GM18519 (cell line): Measurements from ENCODE around the gene NPLOC4.

ENCODE experiments used
- ATAC-seq: cut with Tn5 transposase; IDR thresholded peaks from one replicate; pipeline ENCODE4 v1.9.1; 2021; ENCODE audit warnings: mild to moderate bottlenecking, moderate library complexity; ENCODE audit not compliant: unreplicated experiment, low FRiP score

Gene NPLOC4

DNA sequence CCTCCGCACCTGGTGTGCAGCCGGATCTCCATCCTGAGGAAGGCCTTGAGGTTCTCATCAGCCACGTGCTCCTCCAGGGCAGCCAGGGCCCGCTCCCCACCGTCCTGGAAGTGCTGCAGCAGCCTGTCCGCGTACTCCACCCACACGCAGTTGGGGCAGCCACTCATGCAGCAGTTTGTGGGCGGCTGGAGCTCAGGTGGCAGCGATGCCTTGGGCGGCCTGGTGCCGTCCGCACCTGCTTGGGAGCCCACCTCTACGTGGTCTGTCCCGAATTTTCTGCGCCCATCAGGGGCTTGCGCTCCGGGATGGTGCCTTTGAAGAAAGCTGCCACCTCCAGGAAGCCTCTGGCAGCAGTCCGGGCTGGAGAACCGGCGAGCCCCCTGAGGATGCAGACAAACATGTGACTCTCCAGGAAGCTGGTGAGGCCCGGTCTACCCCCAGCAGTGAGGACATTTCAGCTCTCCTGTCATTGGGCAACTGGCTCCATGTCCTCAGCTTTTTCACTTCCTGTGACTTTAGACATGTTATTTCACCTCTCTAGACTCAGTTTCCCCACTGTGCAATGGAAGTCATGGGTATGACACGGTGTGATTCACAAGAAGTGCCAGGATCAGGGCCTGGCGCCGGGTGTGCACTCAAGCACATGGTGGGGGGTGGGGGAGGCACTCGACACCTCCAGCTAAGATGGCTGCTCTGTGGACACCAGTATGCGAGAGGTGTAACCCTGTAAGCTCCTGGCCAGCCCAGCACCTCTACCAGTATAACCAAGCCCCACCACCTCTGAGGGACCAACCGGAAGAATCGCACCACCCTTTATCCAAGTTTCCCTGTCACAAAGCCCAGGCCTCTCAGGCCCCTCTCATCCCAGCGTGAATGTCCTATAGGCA lies 28.5 kb upstream of the NPLOC4 start:
- no peak for ATAC-seq

DNA sequence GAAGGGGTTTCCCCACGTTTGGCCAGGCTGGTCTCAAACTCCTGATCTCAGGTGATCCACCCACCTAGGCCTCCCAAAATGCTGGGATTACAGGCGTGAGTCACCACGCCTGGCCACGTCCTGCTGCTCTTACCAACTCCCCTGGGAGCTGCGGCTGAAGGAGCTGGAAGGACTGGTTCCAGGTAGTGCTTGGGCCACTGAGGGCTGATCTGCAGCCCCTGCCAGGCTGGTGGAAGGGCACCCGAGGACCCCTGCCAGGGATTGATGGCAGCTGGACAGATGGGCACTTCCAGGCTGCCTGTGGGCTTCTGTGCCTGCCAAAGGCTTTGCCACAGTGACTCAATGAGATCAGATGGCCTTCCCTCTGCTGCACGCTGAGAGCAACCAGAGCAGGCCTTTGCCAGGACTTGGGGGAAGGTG lies 27.1 kb upstream of the NPLOC4 start:
- no peak for ATAC-seq

DNA sequence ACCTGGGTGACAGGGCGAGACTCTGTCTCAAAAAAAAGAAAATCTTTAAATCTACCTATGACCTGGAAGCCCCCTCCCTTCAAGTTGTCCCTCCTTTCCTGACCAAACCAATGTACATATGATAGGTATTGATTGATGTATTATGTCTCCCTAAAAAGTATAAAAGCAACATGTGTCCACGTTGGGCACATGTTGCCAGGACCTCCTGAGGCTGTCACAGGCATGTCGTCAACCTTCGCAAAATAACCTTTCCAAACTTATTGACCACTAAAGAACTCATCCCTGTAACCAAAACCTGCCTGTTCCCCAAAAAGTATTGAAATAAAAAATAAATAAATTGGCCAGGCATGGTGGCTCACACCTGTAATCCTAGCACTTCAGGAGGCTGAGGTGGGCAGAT lies 25.1 kb upstream of the NPLOC4 start:
- ATAC-seq, result no peak

DNA sequence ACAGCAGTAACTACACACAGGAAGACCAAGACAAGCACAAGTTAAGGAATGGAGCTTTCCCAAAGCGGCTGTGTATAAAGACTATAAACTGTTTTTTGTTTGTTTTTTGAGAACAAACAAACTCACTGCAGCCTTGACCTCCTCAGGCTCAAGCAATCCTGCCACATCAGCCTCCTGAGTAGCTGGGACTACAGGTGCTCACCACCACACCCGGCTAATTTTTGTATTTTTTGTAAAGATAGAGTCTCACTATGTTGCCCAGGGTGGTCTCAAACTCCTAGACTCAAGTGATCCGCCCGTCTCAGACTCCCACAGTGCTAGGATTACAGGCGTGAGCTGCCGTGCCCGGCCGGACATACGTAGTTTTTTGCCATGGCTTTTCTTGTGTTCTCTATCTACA lies 23.5 kb upstream of the NPLOC4 start:
- no peak for ATAC-seq

DNA sequence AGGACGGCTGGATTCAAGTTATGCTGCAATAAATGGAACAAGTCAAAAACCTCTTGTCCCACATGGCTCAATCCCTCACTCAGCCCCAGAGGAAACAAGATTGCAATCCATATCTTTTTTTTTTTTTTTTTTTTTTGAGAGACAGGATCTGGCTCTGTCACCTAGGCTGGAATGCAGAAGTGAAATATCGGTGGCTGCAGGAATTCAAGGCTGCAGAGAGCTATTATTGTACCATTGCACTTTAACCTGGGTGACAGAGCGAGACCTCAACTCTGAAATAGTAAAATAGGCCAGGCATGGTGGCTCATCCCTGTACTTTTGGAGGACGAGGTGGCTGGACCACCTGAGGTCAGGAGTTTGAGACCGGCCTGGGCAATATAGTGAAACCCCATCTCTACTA lies 22.1 kb upstream of the NPLOC4 start:
- ATAC-seq, result no peak

DNA sequence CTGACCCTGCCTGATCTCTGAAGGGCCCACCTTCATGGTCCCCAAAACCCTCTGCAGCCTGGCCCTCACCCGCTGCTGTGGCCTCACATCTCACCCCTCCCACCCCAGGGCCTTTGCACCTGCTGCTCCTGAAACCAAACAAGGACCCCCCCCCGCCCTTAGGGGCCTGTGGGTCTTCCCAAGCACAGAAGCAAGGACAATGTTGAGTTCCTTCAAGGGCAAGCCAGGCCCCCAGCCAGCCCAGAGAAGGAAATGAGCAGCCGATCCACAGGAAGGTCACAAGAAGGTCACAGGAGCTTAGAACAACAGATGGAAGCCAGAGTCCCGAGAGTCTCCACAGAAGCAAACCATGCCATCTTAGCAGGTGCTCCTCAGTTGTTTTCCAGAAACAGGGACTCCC lies 19.9 kb upstream of the NPLOC4 start:
- ATAC-seq, result no peak

DNA sequence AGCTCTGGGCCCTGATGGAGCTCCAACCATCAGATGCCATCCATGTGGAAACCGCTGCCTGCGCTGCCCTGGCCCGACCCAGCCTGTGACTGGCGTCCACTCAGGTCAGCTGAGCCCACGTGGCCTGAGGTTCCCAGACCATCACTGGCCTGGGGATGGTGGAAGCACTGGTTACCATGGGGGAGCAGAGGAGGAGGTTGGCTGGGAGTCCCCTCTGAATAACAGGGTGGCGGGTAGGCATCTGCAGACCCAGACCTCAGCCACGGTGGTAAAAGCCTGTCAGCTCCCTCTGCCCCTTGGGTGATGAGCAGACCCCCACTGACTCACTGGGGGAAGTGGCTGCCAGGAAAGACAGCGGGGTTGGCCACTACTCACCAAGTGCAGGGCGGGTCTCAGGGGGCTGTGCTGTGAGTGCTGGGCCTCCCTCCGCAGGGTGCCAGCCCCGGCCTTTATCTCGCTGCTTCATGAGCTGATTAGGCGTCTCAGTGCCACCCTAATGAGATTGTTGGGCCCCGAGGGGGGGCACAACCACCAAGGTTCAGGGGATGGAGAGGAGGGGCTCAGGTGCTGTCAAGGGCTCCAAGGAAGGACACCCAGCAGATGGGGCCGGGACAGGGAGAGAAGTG lies 19.3 kb upstream of the NPLOC4 start, which contains the start of gene PDE6G:
Gene PDE6G (minus strand): TSS at position 425 of the 626 bp plus-strand sequence. CDS start 3,237 bp downstream, outside the sequence.
- no peak for ATAC-seq

DNA sequence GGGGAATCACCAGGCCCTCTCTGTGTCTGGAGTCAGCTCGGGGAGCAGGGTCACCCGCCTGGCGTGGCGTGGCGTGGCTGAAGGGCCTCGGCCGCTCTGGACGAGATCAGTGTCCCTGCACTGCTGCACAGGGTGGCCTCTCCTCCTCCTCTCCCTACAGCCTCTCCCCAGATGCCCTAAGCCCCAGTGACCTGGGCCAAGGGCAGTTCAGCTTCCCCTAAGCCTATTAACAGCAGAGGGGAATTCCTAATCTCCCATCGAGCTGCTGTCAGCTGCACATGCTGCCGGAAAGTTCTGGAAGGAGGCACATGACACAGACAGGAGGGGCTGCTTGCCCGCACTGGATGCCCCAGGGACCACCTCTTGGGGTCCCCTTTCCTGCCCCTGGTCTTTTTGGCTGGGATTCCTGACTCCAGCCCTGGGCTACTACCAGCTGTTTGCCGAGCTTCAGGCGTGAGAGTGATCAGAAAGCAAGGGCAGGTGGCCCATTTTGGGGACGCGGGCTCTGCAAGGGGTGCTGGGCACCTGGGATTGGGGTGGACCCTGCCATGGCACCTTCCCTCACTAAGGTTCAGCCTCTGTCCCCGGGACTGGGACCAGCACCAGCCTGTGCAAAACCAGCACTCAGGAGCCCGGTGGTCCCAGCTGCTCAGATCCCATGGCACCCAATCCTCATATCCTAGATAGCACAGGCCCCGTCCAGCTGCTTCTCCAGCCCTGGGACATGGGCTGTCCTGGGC lies 18.6 kb upstream of the NPLOC4 start:
- no peak for ATAC-seq

DNA sequence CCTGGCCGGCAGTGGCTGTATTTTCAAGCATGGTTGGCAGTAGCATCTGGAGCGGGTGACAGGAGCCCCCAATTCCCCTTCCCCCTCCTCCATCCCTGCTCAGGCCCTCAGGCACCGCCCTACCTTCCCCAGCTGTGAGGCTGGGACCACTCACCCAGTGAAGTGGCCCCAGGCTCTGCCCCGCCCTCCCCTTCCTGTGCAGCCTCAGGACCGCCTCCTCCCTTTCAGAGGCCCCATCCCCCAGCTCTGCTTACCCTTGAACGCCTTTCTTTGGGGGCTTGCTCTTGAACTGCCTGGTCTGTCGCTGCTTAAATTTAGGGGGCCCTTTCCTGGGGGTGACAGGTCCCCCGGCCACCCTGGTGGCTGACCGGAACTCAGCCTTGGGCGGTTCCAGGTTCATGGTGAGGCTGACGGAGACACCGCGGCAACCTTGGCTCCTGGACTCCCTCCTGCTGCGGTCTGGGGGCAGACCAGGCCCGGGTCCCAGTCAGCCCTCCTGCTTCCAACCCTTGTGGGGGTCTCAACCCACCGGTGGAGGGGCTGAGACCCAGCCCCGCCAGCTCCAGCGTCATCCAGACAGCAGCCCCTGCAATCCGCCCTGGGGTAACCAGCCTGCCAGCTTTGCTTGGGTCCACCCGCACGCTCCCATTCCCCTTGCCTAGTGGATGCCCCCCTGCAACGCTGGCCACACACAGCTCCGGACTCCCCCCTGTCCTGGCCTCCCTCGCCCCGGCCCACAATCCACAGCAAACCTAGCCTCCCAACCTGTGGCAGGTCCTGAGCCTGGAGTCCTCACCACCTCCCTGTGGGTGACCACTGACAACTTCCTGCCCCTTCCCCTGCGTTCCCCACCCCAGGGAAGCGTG lies 16.2 kb upstream of the NPLOC4 start:
- ATAC-seq, result no peak

DNA sequence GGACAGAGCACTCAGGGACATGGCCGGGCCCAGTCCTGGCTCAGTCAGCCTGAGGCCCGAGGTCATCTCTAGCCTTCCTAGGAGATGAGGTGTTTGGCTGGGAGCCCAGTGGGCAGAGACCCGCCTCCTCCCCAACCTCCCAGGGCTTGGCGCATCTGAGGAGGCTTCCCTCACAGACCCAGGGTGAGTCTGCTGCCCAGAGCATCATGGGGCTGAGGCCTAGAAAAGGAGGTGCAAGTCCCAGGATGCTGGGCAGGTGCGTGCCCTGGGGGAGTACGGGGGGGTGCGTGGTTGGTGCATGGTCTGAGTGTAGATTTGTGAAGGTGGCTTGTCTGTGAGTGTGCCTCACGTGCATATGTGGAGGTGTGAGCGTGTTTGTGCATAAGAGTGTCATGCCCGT lies 14.8 kb upstream of the NPLOC4 start:
- ATAC-seq, result no peak

DNA sequence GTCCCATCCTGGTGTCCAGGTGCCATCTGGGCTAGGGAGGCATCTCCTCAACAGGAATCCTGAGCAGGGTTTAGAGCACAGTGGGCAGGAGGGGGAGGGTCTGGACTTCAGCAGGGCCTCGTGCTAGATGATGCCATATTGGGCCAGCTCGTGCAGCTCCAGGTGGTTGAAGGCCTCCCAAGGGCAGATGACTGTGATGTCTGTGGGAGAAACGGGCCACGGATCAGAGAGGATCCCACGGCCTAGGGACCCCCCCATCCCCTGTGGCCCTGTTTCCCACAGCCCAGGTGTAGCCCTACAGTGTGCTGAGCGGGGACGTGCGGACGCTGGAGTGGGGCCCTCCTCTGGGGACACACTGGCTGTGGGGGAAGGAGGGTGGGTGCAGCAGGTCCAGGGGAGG lies 14.0 kb upstream of the NPLOC4 start:
- ATAC-seq, result no peak

DNA sequence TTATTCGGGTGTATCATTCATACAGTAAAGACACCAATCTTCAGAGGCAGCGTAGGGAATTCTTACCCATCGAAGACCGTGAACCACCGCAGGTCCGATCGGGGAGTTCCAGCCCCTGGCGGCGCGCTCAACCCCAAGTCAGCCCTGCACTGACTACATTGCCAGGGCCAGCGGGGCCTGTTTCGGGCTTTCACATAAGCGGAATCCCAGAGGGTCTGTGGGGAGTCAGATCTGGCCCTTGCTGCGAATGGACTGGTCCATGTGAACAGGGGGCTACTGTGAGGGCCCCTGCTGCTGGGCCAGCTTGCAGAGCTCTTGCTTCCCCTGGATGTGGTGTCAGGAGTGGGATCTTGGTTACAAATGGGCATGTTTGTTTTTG lies 11.8 kb upstream of the NPLOC4 start:
- ATAC-seq, result no peak

DNA sequence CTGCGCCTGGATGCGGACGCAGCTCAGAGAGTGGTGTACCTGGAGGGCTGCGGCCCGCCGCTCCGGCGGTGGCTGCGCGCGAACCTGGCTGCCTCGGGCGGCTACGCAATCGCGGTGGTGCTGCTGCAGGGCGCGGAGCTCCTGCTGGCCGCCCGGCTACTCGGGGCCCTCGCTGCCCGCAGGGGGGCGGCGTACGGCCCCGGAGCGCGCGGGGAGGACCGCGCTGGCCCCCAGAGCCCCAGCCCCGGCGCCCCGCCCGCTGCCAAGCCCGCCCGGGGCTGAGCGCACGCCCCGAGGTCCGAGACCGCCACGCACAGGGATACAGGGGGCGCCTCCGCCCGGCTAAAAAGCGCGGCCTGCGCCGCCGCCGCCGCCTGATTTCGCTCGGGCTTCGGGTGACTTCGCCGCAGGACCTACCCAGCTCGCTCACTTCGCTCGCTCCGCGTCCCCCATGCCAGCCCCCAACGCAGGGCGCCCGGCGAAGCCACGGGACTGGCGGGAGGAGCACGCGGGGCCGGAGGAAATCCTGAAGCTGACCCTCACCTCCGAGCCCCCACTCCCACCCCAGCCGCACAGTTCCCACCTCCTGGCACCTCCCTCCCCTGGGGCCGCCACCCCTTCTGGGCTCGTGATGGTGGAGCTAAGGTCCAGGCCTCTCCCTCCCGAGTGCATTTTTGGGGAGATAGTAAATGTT lies 11.2 kb upstream of the NPLOC4 start:
- no peak for ATAC-seq

DNA sequence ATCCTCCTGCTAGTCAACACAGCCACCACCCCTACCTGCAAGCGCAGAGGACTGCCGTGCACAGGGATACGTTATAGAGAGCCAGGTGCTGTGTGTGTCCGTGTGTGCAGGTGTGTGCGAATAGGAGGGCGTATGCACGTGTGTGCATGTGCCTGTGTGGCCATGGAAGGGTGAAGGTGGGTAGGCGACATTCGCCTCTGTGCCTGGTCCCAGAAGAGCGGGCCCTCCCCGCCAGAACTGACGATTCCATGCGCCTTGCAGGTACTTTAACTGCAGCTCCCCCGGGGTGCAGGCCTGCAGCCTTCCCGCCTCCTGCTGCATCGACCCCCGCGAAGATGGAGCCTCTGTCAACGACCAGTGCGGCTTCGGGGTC lies 10.7 kb upstream of the NPLOC4 start:
- no peak for ATAC-seq

DNA sequence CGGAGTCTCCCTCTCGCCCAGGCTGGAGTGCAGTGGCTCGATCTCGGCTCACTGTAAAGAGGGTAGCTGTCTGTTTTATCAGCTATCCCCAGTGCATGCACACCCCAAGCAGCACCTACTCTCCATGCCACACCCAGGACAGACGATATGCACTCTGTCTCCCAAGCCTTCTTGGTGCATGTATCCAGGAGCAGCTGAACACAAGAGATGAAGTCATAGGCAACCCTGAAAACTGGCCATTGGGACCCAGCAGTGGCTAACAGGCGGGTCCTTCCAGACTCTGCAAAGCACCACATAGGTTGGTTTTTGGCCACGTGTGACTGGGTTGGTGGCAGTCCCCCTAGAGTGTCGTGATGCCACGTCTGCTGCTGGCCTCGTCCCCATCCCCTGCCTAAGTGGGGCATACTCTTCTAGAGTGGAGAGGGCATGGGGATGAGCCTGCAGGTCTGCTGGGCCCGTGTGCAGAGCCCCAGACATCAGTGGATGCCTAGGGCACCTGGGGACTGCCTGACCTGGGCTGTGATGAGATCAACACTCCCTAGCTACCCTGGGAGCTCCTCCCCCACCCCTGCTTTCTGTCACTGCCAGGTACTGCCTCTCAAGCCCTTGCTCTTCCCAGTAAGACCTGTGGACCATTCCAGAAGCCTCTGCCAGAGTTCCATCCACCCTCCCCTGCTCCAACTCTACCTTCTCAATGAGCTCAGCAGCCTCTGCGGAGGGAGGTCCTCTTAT lies 10.1 kb upstream of the NPLOC4 start:
- ATAC-seq, result no peak

DNA sequence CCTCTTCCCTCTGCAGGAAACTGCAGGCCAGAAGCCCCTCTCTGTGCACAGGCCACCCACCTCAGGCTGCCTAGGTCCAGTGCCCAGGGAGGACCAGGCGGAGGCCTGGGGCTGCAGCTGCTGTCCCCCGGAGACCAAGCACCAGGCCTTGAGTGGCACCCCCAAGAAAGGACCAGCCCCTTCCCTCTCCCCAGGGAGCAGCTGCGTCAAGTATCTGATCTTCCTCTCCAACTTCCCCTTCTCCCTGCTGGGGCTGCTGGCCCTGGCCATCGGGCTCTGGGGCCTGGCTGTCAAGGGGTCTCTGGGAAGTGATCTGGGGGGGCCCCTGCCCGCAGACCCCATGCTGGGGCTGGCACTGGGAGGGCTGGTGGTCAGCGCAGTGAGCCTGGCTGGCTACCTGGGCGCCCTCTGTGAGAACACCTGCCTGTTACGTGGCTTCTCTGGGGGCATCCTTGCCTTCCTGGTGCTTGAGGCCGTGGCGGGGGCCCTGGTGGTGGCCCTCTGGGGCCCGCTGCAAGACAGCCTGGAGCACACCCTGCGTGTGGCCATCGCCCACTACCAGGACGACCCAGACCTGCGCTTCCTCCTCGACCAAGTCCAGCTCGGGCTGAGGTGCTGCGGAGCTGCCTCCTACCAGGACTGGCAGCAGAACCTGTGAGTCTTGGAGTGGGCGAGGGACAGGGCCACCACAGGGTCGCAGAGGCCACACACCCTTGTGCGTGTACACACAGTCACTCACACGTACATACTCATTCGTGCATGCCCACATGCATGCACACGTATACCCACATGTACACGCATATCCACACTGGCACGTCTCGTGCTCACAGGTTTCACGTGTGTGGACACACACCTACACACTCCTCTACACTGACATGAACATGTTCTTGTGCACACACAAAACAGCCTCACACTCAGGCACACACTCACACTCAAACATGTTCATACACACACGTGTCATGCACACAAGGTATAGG lies 8.4 kb upstream of the NPLOC4 start:
- no peak for ATAC-seq

DNA sequence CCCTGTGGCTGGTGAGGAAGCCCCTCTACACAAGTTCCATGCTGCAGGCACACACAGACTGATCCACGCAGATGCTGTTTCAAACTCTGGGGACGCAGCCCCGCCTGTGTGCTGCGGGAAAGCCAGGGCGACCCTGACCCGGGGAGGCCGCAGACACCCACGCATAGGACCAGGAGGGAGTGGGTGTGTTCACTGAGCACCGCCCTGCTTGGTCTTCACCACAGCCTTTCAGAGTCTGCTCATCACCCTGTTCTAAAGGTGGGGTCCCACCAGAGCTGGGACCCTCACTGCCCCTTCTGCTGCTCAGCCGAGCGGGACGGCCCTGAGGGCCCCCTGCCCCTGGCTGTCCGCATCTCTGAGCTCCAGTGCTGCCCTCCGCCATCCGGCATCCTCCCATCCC lies 7.6 kb upstream of the NPLOC4 start:
- no peak for ATAC-seq

DNA sequence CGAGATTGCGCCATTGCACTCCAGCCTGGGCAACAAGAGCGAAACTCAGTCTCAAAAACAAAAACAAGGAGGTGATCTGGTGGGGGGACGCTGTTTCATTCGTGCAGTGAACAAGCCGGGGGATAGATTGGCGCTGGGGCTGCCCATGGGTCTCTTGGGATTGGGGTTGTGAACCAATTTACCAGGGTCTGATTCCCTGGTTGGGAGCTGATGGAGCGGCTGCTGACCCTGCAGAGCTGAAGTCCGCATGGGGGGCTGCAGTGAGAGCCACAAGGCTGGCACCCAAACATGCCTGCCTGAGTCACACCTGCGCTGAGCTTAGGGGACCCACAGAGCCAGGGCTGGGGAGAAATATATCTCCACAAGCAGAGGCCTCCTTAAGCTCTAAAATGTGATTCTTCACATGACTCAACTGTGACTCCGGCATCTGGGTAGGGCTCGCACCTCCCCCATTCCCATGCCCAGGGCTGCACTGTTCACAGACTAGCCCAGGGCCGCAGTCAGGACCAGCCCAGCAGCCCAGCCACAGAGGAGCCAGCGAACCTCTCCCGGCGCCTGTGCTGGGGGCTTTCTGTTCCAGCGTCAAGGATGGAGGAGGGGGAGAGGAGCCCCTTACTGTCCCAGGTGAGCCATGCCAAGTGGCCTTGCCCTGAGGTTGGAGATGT lies 5.0 kb upstream of the NPLOC4 start:
- ATAC-seq, result no peak
